Measurements from ENCODE around the gene PAGR1.

GRCh38 chr16:29810699-29811169 is 5.2 kb upstream of the PAGR1 start:
- no peak for TF ChIP-seq EZH2phosphoT487 (IDR thresholded peaks at IDR 0.05; ENCODE audit: insufficient read depth, low read depth)
- TF ChIP-seq EZH2 (IDR thresholded peaks at IDR 0.05; ENCODE audit: insufficient read depth, poor library complexity, severe bottlenecking), result no peak
